Measurements from ENCODE around the gene TRIM65. TPM values are rescaled to one million over a fixed set of nuclear protein-coding genes. Genes with fewer than 3 reads are reported as not detected.

The TRIM65 gene
- total and polyA plus RNA-seq, 2 of the 13 experiments (the other 11 are each of a cell fraction or from before 2014, with no cell fraction given): 10.3 to 22.4 TPM

DNA sequence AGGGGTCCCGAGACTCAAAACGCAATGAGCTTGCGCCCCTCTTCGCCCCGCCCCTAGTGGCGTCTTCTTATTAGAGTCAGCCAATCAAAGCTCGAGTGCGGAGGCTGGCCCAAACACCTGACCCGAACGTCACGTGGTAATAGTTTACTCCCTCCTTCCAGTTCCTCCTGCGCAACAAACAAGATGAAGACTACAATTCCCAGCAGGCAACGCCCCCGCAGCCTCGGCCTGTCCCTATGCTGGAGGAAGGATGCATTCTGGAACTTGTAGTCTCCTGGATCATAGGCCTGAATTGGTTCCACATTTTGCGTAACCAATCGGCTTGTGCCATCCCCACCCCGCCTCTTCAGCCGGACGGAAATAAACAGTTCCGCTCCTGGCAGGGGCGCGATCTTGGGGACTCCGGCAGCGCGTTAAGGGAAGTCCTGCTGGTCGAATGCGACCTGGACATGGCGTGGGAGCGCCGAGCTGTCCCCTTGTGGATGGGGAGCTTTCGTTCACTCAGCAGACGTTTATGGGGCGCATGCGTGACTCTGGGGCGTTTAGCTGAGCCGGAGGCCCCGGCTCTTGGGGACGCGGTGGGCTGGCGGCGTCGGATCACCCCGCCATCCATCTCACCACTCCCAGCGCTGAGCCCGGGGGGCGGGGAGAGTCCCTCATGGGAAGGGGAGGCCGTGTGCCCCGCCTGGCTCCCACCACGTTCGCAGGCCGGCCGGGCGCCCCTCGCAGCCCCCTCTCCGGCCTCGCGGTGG lies 41.3 kb downstream of the TRIM65 start, which contains the start of gene WBP2 (continued):
- TF ChIP-seq, protein P1, sequence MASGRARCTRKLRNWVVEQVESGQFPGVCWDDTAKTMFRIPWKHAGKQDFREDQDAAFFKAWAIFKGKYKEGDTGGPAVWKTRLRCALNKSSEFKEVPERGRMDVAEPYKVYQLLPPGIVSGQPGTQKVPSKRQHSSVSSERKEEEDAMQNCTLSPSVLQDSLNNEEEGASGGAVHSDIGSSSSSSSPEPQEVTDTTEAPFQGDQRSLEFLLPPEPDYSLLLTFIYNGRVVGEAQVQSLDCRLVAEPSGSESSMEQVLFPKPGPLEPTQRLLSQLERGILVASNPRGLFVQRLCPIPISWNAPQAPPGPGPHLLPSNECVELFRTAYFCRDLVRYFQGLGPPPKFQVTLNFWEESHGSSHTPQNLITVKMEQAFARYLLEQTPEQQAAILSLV (CRISPR knock-in tag; IDR thresholded peaks at IDR 0.05; ENCODE audit: borderline replicate concordance): peak; percentile 47
- 0 out of 2 replicates have a peak, but pooled peaks have one; percentile 27 for TF ChIP-seq ZNF343 (CRISPR knock-in tag; IDR thresholded peaks at IDR 0.05)
- TF ChIP-seq EZH2 (conservative IDR thresholded peaks at IDR 0.05; ENCODE audit: low read depth, low read length): no peak
- TF ChIP-seq, protein P2, sequence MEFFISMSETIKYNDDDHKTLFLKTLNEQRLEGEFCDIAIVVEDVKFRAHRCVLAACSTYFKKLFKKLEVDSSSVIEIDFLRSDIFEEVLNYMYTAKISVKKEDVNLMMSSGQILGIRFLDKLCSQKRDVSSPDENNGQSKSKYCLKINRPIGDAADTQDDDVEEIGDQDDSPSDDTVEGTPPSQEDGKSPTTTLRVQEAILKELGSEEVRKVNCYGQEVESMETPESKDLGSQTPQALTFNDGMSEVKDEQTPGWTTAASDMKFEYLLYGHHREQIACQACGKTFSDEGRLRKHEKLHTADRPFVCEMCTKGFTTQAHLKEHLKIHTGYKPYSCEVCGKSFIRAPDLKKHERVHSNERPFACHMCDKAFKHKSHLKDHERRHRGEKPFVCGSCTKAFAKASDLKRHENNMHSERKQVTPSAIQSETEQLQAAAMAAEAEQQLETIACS (CRISPR knock-in tag; IDR thresholded peaks at IDR 0.05): 0 out of 2 replicates have a peak, but pooled peaks have one; percentile 35
- peak; percentile 90 for TF ChIP-seq PHF8 (CRISPR knock-in tag; IDR thresholded peaks at IDR 0.05)
- TF ChIP-seq STAT5B (CRISPR knock-in tag; IDR thresholded peaks at IDR 0.05): no peak
- TF ChIP-seq TARDBP (CRISPR knock-in tag; IDR thresholded peaks at IDR 0.05): peak; percentile 76
- TF ChIP-seq RFXAP (CRISPR knock-in tag; IDR thresholded peaks at IDR 0.05; ENCODE audit: borderline replicate concordance): peak; percentile 83
- TF ChIP-seq TCF7 (IDR thresholded peaks at IDR 0.05; ENCODE audit: low read depth): no peak
- peak; percentile 83 for TF ChIP-seq CREB1 (IDR thresholded peaks at IDR 0.05)
- TF ChIP-seq CREB1 (CRISPR knock-in tag; IDR thresholded peaks at IDR 0.05): peak; percentile 92
- TF ChIP-seq, protein P3, sequence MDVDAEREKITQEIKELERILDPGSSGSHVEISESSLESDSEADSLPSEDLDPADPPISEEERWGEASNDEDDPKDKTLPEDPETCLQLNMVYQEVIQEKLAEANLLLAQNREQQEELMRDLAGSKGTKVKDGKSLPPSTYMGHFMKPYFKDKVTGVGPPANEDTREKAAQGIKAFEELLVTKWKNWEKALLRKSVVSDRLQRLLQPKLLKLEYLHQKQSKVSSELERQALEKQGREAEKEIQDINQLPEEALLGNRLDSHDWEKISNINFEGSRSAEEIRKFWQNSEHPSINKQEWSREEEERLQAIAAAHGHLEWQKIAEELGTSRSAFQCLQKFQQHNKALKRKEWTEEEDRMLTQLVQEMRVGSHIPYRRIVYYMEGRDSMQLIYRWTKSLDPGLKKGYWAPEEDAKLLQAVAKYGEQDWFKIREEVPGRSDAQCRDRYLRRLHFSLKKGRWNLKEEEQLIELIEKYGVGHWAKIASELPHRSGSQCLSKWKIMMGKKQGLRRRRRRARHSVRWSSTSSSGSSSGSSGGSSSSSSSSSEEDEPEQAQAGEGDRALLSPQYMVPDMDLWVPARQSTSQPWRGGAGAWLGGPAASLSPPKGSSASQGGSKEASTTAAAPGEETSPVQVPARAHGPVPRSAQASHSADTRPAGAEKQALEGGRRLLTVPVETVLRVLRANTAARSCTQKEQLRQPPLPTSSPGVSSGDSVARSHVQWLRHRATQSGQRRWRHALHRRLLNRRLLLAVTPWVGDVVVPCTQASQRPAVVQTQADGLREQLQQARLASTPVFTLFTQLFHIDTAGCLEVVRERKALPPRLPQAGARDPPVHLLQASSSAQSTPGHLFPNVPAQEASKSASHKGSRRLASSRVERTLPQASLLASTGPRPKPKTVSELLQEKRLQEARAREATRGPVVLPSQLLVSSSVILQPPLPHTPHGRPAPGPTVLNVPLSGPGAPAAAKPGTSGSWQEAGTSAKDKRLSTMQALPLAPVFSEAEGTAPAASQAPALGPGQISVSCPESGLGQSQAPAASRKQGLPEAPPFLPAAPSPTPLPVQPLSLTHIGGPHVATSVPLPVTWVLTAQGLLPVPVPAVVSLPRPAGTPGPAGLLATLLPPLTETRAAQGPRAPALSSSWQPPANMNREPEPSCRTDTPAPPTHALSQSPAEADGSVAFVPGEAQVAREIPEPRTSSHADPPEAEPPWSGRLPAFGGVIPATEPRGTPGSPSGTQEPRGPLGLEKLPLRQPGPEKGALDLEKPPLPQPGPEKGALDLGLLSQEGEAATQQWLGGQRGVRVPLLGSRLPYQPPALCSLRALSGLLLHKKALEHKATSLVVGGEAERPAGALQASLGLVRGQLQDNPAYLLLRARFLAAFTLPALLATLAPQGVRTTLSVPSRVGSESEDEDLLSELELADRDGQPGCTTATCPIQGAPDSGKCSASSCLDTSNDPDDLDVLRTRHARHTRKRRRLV (CRISPR knock-in tag; IDR thresholded peaks at IDR 0.05): no peak
- no peak for TF ChIP-seq CCDC6 (CRISPR knock-in tag; IDR thresholded peaks at IDR 0.05)
- TF ChIP-seq NAIF1 (CRISPR knock-in tag; IDR thresholded peaks at IDR 0.05; ENCODE audit: borderline replicate concordance): peak; percentile 100
- TF ChIP-seq ZFP37 (CRISPR knock-in tag; IDR thresholded peaks at IDR 0.05; ENCODE audit: borderline replicate concordance): peak; percentile 16; the same call in 1 of the 2 replicates
- TF ChIP-seq, protein P4, sequence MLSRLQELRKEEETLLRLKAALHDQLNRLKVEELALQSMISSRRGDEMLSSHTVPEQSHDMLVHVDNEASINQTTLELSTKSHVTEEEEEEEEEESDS (CRISPR knock-in tag; IDR thresholded peaks at IDR 0.05; ENCODE audit: borderline replicate concordance): no peak
- peak; percentile 78; the same call in 1 of the 2 replicates for TF ChIP-seq YEATS2 (CRISPR knock-in tag; IDR thresholded peaks at IDR 0.05; ENCODE audit: borderline replicate concordance)
- TF ChIP-seq, protein P5, sequence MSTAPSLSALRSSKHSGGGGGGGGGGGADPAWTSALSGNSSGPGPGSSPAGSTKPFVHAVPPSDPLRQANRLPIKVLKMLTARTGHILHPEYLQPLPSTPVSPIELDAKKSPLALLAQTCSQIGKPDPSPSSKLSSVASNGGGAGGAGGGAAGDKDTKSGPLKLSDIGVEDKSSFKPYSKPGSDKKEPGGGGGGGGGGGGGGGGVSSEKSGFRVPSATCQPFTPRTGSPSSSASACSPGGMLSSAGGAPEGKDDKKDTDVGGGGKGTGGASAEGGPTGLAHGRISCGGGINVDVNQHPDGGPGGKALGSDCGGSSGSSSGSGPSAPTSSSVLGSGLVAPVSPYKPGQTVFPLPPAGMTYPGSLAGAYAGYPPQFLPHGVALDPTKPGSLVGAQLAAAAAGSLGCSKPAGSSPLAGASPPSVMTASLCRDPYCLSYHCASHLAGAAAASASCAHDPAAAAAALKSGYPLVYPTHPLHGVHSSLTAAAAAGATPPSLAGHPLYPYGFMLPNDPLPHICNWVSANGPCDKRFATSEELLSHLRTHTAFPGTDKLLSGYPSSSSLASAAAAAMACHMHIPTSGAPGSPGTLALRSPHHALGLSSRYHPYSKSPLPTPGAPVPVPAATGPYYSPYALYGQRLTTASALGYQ (CRISPR knock-in tag; IDR thresholded peaks at IDR 0.05): peak; percentile 69; the same call in 1 of the 2 replicates
- TF ChIP-seq ZNF564 (CRISPR knock-in tag; IDR thresholded peaks at IDR 0.05): no peak
- TF ChIP-seq HDAC1 (CRISPR knock-in tag; IDR thresholded peaks at IDR 0.05): peak; percentile 96
- no peak for TF ChIP-seq ZBTB3 (CRISPR knock-in tag; IDR thresholded peaks at IDR 0.05; ENCODE audit: borderline replicate concordance, low read depth)

All from HepG2 (cell line).